Testis (tissue), 2 donors: ENCODE results near the gene RAD9A.

Source experiments
- POLR2A ChIP-seq: fragments of 450-650 bp; IDR thresholded peaks from one replicate; pipeline ENCODE4 v1.6.1; 2017; ENCODE audit warnings: antibody characterized with exemption, mild to moderate bottlenecking, moderate library complexity
- TF ChIP-seq, protein P1 (sequence below), 3 experiments: fragments of 450-650 bp in 2 of 3; fragments of 200-600 bp in 1 of 3; sonication (generic) in 1 of 3; IDR thresholded peaks; one replicate each; pipeline ENCODE4 v1.5.1; 2016 to 2019; ENCODE audit warnings: antibody characterized with exemption in 3 of 3, mild to moderate bottlenecking in 2 of 3, moderate library complexity in 1 of 3

- TF ChIP-seq, protein P1, sequence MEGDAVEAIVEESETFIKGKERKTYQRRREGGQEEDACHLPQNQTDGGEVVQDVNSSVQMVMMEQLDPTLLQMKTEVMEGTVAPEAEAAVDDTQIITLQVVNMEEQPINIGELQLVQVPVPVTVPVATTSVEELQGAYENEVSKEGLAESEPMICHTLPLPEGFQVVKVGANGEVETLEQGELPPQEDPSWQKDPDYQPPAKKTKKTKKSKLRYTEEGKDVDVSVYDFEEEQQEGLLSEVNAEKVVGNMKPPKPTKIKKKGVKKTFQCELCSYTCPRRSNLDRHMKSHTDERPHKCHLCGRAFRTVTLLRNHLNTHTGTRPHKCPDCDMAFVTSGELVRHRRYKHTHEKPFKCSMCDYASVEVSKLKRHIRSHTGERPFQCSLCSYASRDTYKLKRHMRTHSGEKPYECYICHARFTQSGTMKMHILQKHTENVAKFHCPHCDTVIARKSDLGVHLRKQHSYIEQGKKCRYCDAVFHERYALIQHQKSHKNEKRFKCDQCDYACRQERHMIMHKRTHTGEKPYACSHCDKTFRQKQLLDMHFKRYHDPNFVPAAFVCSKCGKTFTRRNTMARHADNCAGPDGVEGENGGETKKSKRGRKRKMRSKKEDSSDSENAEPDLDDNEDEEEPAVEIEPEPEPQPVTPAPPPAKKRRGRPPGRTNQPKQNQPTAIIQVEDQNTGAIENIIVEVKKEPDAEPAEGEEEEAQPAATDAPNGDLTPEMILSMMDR (IDR thresholded peaks at IDR 0.05), result peak; percentile 27 to 45 (median 41)
- TF ChIP-seq POLR2A, result no peak
Measured at GRCh38 chr11:67345920-67346819, 45.6 kb upstream of the RAD9A start.
